Endothelial cell of umbilical vein (primary cell): Measurements from ENCODE around the gene SFT2D2. TPM values are rescaled to one million over a fixed set of nuclear protein-coding genes. Genes with fewer than 3 reads are reported as not detected.

Experiments
- BruUV-seq: library from RNA; stranded (reverse); fragments of 400-500 nt; replicated peaks from 2 replicates; lab custom pipeline; 2021; lab: Mats Ljungman, UMichigan
- CTCF ChIA-PET: fragments of 300-600, 350-600 bp; sonication (Branson Sonifier 250); formaldehyde crosslinking; loops from one replicate; lab custom pipeline; 2021; ENCODE audit warnings: antibody characterized with exemption, inconsistent platforms; lab: Charles Lee
- POLR2A ChIA-PET: fragments of 300-600, 350-600 bp; sonication (Branson Sonifier 250); formaldehyde crosslinking; loops from one replicate; lab custom pipeline; 2021; ENCODE audit warnings: antibody characterized with exemption, inconsistent platforms; lab: Charles Lee
- DNase-seq: peaks from one replicate; pipeline ENCODE4 v3.0.0-alpha.2; 2011; ENCODE audit warnings: low read depth, low spot score
- FAIRE-seq: peaks from 2 replicates; lab custom pipeline; 2011; peaks lifted over from hg19 to GRCh38; lab: Jason Lieb, UNC
- H2AFZ ChIP-seq: 2 replicates; pipeline ENCODE4 v1.6.0; 2012; ENCODE audit warnings: low read depth, low read length, control low read depth, inconsistent platforms
- H3K27ac ChIP-seq: 2 replicates; pipeline ENCODE4 v1.5.1; 2011; ENCODE audit warnings: low read depth, mild to moderate bottlenecking, control low read depth, low read length, moderate library complexity; ENCODE audit not compliant: insufficient read depth
- H3K27me3 ChIP-seq, 2 experiments: 2 replicates each; pipeline versions ENCODE4 v1.6.0 to v1.6.1; 2011; ENCODE audit warnings: low read length in 2 of 2, mixed read lengths in 1 of 2; ENCODE audit not compliant: control insufficient read depth in 2 of 2, insufficient read depth in 2 of 2
- H3K36me3 ChIP-seq, 2 experiments: 2 replicates in 1 of 2; 3 replicates in 1 of 2; pipeline ENCODE4 v1.5.1; 2011; ENCODE audit warnings: low read length in 2 of 2, mild to moderate bottlenecking in 1 of 2, moderate library complexity in 1 of 2; ENCODE audit not compliant: control insufficient read depth in 2 of 2, insufficient read depth in 2 of 2; ENCODE audit errors: extremely low read depth in 1 of 2
- H3K4me1 ChIP-seq: 3 replicates; pipeline ENCODE4 v1.5.1; 2011; ENCODE audit warnings: mild to moderate bottlenecking, low read length; ENCODE audit not compliant: control insufficient read depth, insufficient read depth; ENCODE audit errors: extremely low read depth
- H3K4me2 ChIP-seq: 2 replicates; pipeline ENCODE4 v1.6.1; 2011; ENCODE audit warnings: low read length, control low read depth, mixed read lengths; ENCODE audit not compliant: insufficient read depth
- H3K4me3 ChIP-seq, 3 experiments: fragments of 200-600 bp in 1 of 3; sonication (generic), shearing (Covaris generic) in 1 of 3; replicated peaks in 1 of 3; 2 replicates each; pipeline ENCODE4 v1.5.1; 2011 to 2016; ENCODE audit warnings: control low read depth in 3 of 3, low read length in 3 of 3, mild to moderate bottlenecking in 2 of 3, inconsistent platforms in 1 of 3, low read depth in 1 of 3, moderate library complexity in 1 of 3; ENCODE audit not compliant: insufficient read depth in 1 of 3
- H3K79me2 ChIP-seq: 2 replicates; pipeline ENCODE4 v1.6.0; 2012; ENCODE audit warnings: low read length, inconsistent platforms; ENCODE audit not compliant: control insufficient read depth, insufficient read depth
- H3K9ac ChIP-seq: replicated peaks from 2 replicates; pipeline ENCODE3; 2011; ENCODE audit warnings: low read length, control low read depth; ENCODE audit not compliant: insufficient read depth; ENCODE audit errors: extremely low read depth
- H3K9me1 ChIP-seq: replicated peaks from 3 replicates; pipeline ENCODE4 v1.6.0; 2011; ENCODE audit warnings: mild to moderate bottlenecking, low read length; ENCODE audit not compliant: control insufficient read depth, insufficient read depth; ENCODE audit errors: extremely low read depth
- H3K9me3 ChIP-seq: replicated peaks from 2 replicates; pipeline ENCODE4 v1.5.1; 2012; ENCODE audit warnings: low read length, inconsistent platforms; ENCODE audit not compliant: control insufficient read depth, insufficient read depth
- H4K20me1 ChIP-seq: replicated peaks from 2 replicates; pipeline ENCODE3; 2011; ENCODE audit warnings: mild to moderate bottlenecking, low read length; ENCODE audit not compliant: control insufficient read depth, insufficient read depth; ENCODE audit errors: extremely low read depth
- CTCF ChIP-seq, 2 donors: IDR thresholded peaks; 1 replicate in 1 of 2; 2 replicates in 1 of 2; pipeline ENCODE4 v1.5.1; 2011; ENCODE audit warnings: low read length in 2 of 2, mild to moderate bottlenecking in 2 of 2, moderate library complexity in 2 of 2, control low read depth in 1 of 2, inconsistent platforms in 1 of 2, low read depth in 1 of 2; ENCODE audit not compliant: insufficient read depth in 1 of 2; ENCODE audit errors: extremely low read depth in 1 of 2
- EZH2 ChIP-seq: IDR thresholded peaks from 2 replicates; pipeline ENCODE4 v1.6.1; 2012; ENCODE audit warnings: borderline replicate concordance, low read depth, mild to moderate bottlenecking, moderate library complexity, low read length, inconsistent platforms; ENCODE audit not compliant: severe bottlenecking
- FOS ChIP-seq: IDR thresholded peaks from 2 replicates; pipeline ENCODE4 v1.6.1; 2011; ENCODE audit warnings: mild to moderate bottlenecking, low read length, moderate library complexity, borderline replicate concordance; ENCODE audit not compliant: insufficient read depth
- GATA2 ChIP-seq: IDR thresholded peaks from 2 replicates; pipeline ENCODE4 v1.7.0; 2011; ENCODE audit warnings: low read depth, mild to moderate bottlenecking, moderate library complexity, mixed read lengths, low read length; ENCODE audit not compliant: insufficient read length, insufficient read depth
- JUN ChIP-seq: IDR thresholded peaks from 2 replicates; pipeline ENCODE4 v1.6.1; 2011; ENCODE audit warnings: borderline replicate concordance, low read depth; ENCODE audit not compliant: insufficient read length, insufficient read depth
- MAX ChIP-seq: IDR thresholded peaks from 2 replicates; pipeline ENCODE4 v1.6.1; 2011; ENCODE audit not compliant: insufficient read depth, insufficient read length
- MYC ChIP-seq: IDR thresholded peaks from one replicate; pipeline ENCODE4 v1.6.1; 2011; ENCODE audit warnings: mild to moderate bottlenecking, low read depth, low read length
- POLR2A ChIP-seq: IDR thresholded peaks from 2 replicates; pipeline ENCODE4 v1.6.1; 2012; ENCODE audit warnings: low read depth, mild to moderate bottlenecking, control low read depth, low read length
- POLR2AphosphoS5 ChIP-seq: IDR thresholded peaks from 2 replicates; pipeline ENCODE4 v1.6.1; 2012; ENCODE audit warnings: low read depth, mild to moderate bottlenecking, control low read depth, low read length, moderate library complexity; ENCODE audit not compliant: insufficient read depth
- dilution Hi-C: fragments of 300-500 bp; cut with MboI; formaldehyde crosslinking; loops from one replicate; pipeline ENCODE4 v1.15.0; 2019; ENCODE audit warnings: low sequenced_read_pairs; ENCODE audit not compliant: extremely low pct_ligation_motif_present
- intact Hi-C: fragments of 100-400 bp; cut with micrococcal nuclease; formaldehyde crosslinking; loops from one replicate; pipeline ENCODE4 v1.10.0; 2022
- polyA plus RNA-seq, 4 experiments: library from polyadenylated mRNA; depleted of rRNA in 3 of 4; stranded (reverse) in 3 of 4; unstranded in 1 of 4; fragments of >200 nt; gene quantifications; 2 replicates each; pipeline versions ENCODE4 v1.2.1 to v1.2.3, GENCODE V29; 2011 to 2012; ENCODE audit warnings: missing spikeins in 1 of 4
- total RNA-seq: library from RNA; stranded (reverse); gene quantifications from 2 replicates; pipeline ENCODE4 v1.2.3, GENCODE V29; 2021

SFT2D2 gene
- total and polyA plus RNA-seq, 2 donors (not counting 3 experiments of a cell fraction or from before 2014, with no cell fraction given): 16.7 to 68.1 TPM

GRCh38 chr1:168202941-168203654 lies 22.7 kb upstream of the SFT2D2 start:
- Histone ChIP-seq H3K4me2 (no peak overlapping the region), H3K9me3 (no peaks in the 10 kb centered on the region), H3K4me1 (no peaks in the 10 kb centered on the region), H3K27me3 (no peaks in the 10 kb centered on the region), H4K20me1 (no peaks in the 10 kb centered on the region), H3K9ac (no peak overlapping the region), H3K4me3 (no peak overlapping the region), H3K27ac (no peak overlapping the region), H3K79me2 (no peaks in the 10 kb centered on the region), H3K9me1 (no peaks in the 10 kb centered on the region), H3K36me3 (peaks cover 0 to 6% of the 10 kb centered on the region in 2 experiments), H2AFZ (no peak overlapping the region)
- DNase-seq (no peak), FAIRE-seq (no peak)
- CTCF ChIA-PET: interaction anchor here (1.3 kb wide), 1 partner anchor 25 kb away, joined by 3 read pairs; no protein-coding TSS in a partner anchor
- POLR2A ChIA-PET: no interaction called here
- no TSS peak for BruUV-seq
- intact Hi-C loops (no loop called here), dilution Hi-C loops (no loop called here)
- TF ChIP-seq POLR2AphosphoS5 (no peak), FOS (no peak), GATA2 (no peak), MAX (no peak), CTCF (IDR thresholded peaks at IDR 0.05; ENCODE audit: extremely low read depth in 1 of 2, insufficient read depth in 1 of 2, low read depth in 1 of 2, low read length in 2 of 2) (no peak), JUN (no peak), EZH2 (no peak), POLR2A (no peak), MYC (no peak)
